Skeletal muscle satellite cell (primary cell): ENCODE data around the gene NAALADL2.

Experiments
- H3K27me3 ChIP-seq: 2 replicates; pipeline ENCODE4 v1.7.0; 2013; ENCODE audit warnings: low read length; ENCODE audit not compliant: control insufficient read depth, insufficient read depth
- H3K36me3 ChIP-seq: 2 replicates; pipeline ENCODE4 v1.7.0; 2013; ENCODE audit warnings: mild to moderate bottlenecking, control low read depth, low read length; ENCODE audit not compliant: insufficient read depth
- H3K4me1 ChIP-seq: 2 replicates; pipeline ENCODE4 v1.7.0; 2013; ENCODE audit warnings: low read length; ENCODE audit not compliant: control insufficient read depth, insufficient read depth
- H3K4me2 ChIP-seq: 2 replicates; pipeline ENCODE4 v1.7.0; 2013; ENCODE audit warnings: mild to moderate bottlenecking, low read length
- H3K4me3 ChIP-seq: 2 replicates; pipeline ENCODE4 v1.7.0; 2013; ENCODE audit warnings: low read length
- H3K9ac ChIP-seq: 2 replicates; pipeline ENCODE4 v1.7.0; 2013; ENCODE audit warnings: mild to moderate bottlenecking, low read depth, low read length, moderate library complexity
- H3K9me3 ChIP-seq: replicated peaks from 2 replicates; pipeline ENCODE4 v1.7.0; 2013; ENCODE audit warnings: mild to moderate bottlenecking, control low read depth, low read length

Gene NAALADL2

GRCh38 chr3:175222356-175222755 is 363.2 kb downstream of the NAALADL2 start:
- Histone ChIP-seq H3K4me3 (no peak overlapping the region), H3K27me3 (no peaks in the 10 kb centered on the region), H3K9ac (no peak overlapping the region), H3K4me2 (no peak overlapping the region), H3K36me3 (no peaks in the 10 kb centered on the region), H3K9me3 (no peaks in the 10 kb centered on the region), H3K4me1 (no peaks in the 10 kb centered on the region)

GRCh38 chr3:175224051-175224450 is 364.9 kb downstream of the NAALADL2 start:
- Histone ChIP-seq H3K4me2 (no peak overlapping the region), H3K27me3 (no peaks in the 10 kb centered on the region), H3K9me3 (no peaks in the 10 kb centered on the region), H3K4me3 (no peak overlapping the region), H3K9ac (no peak overlapping the region), H3K36me3 (no peaks in the 10 kb centered on the region), H3K4me1 (no peaks in the 10 kb centered on the region)

- Histone ChIP-seq H3K9ac (no peak overlapping the region), H3K27me3 (no peaks in the 10 kb centered on the region)
These were observed 367.3 kb downstream of the NAALADL2 start for GRCh38 chr3:175226444-175226843.

GRCh38 chr3:175227126-175227525 is 368.0 kb downstream of the NAALADL2 start:
- no peaks in the 10 kb centered on the region for H3K27me3 ChIP-seq
- H3K9ac ChIP-seq, result no peak overlapping the region
- no peaks in the 10 kb centered on the region for H3K4me1 ChIP-seq
- no peak overlapping the region for H3K4me2 ChIP-seq
- H3K36me3 ChIP-seq, result no peaks in the 10 kb centered on the region
- H3K4me3 ChIP-seq, result no peak overlapping the region
- H3K9me3 ChIP-seq, result no peaks in the 10 kb centered on the region

More at GRCh38 chr3:175226444-175226843, 367.3 kb downstream of the NAALADL2 start:
- Histone ChIP-seq H3K9me3 (no peaks in the 10 kb centered on the region), H3K4me2 (no peak overlapping the region), H3K36me3 (no peaks in the 10 kb centered on the region), H3K4me1 (no peaks in the 10 kb centered on the region), H3K4me3 (no peak overlapping the region)

- H3K4me2 ChIP-seq, result no peak overlapping the region
- H3K4me3 ChIP-seq, result no peak overlapping the region
- no peak overlapping the region for H3K9ac ChIP-seq
- H3K36me3 ChIP-seq, result no peaks in the 10 kb centered on the region
- H3K4me1 ChIP-seq, result no peaks in the 10 kb centered on the region
- no peaks in the 10 kb centered on the region for H3K9me3 ChIP-seq
- no peaks in the 10 kb centered on the region for H3K27me3 ChIP-seq
These were observed 375.1 kb downstream of the NAALADL2 start for GRCh38 chr3:175233957-175234940.

- Histone ChIP-seq H3K9ac (no peak overlapping the region), H3K4me2 (no peak overlapping the region), H3K36me3 (no peaks in the 10 kb centered on the region), H3K9me3 (no peaks in the 10 kb centered on the region), H3K4me3 (no peak overlapping the region), H3K4me1 (no peaks in the 10 kb centered on the region), H3K27me3 (no peaks in the 10 kb centered on the region)
These were observed 379.7 kb downstream of the NAALADL2 start for GRCh38 chr3:175238801-175239200.

- Histone ChIP-seq H3K4me2 (no peak overlapping the region), H3K27me3 (no peaks in the 10 kb centered on the region), H3K9me3 (no peaks in the 10 kb centered on the region), H3K4me1 (no peaks in the 10 kb centered on the region), H3K4me3 (no peak overlapping the region), H3K36me3 (no peaks in the 10 kb centered on the region), H3K9ac (no peak overlapping the region)
These were observed 381.8 kb downstream of the NAALADL2 start for GRCh38 chr3:175240921-175241320.

- Histone ChIP-seq H3K27me3 (no peaks in the 10 kb centered on the region), H3K9me3 (no peaks in the 10 kb centered on the region), H3K36me3 (no peaks in the 10 kb centered on the region), H3K4me3 (no peak overlapping the region), H3K4me2 (no peak overlapping the region), H3K4me1 (no peaks in the 10 kb centered on the region), H3K9ac (no peak overlapping the region)
These were observed 383.1 kb downstream of the NAALADL2 start for GRCh38 chr3:175242243-175242642.

GRCh38 chr3:175246234-175246633 is 387.1 kb downstream of the NAALADL2 start:
- H3K4me2 ChIP-seq, result no peak overlapping the region
- H3K9me3 ChIP-seq, result no peaks in the 10 kb centered on the region
- no peak overlapping the region for H3K9ac ChIP-seq
- H3K36me3 ChIP-seq, result no peaks in the 10 kb centered on the region
- H3K27me3 ChIP-seq, result no peaks in the 10 kb centered on the region
- H3K4me3 ChIP-seq, result no peak overlapping the region
- H3K4me1 ChIP-seq, result no peaks in the 10 kb centered on the region

GRCh38 chr3:175246766-175247165 is 387.6 kb downstream of the NAALADL2 start:
- no peaks in the 10 kb centered on the region for H3K27me3 ChIP-seq
- no peaks in the 10 kb centered on the region for H3K4me1 ChIP-seq
- no peaks in the 10 kb centered on the region for H3K36me3 ChIP-seq
- no peak overlapping the region for H3K9ac ChIP-seq
- no peak overlapping the region for H3K4me3 ChIP-seq
- H3K4me2 ChIP-seq, result no peak overlapping the region
- no peaks in the 10 kb centered on the region for H3K9me3 ChIP-seq

GRCh38 chr3:175247629-175248028 is 388.5 kb downstream of the NAALADL2 start:
- H3K4me3 ChIP-seq, result no peak overlapping the region
- no peak overlapping the region for H3K9ac ChIP-seq
- no peaks in the 10 kb centered on the region for H3K9me3 ChIP-seq
- no peaks in the 10 kb centered on the region for H3K27me3 ChIP-seq
- no peak overlapping the region for H3K4me2 ChIP-seq
- no peaks in the 10 kb centered on the region for H3K36me3 ChIP-seq
- no peaks in the 10 kb centered on the region for H3K4me1 ChIP-seq

- Histone ChIP-seq H3K27me3 (no peaks in the 10 kb centered on the region), H3K4me2 (no peak overlapping the region), H3K4me3 (no peak overlapping the region), H3K36me3 (no peaks in the 10 kb centered on the region), H3K9ac (no peak overlapping the region), H3K4me1 (no peaks in the 10 kb centered on the region), H3K9me3 (no peaks in the 10 kb centered on the region)
These were observed 389.7 kb downstream of the NAALADL2 start for GRCh38 chr3:175248832-175249231.
